ENCODE measurements around the gene DPYSL3.
"Not testable (repeated sequence)": the region's sequence is repeated elsewhere in the genome, so short reads cannot be mapped to it uniquely, and the experiment has no call there.

The DPYSL3 gene

GRCh38 chr5:147400126-147400809 is 109.6 kb downstream of the DPYSL3 start:
- DNase-seq, result no peak

- DNase-seq, result no peak
These were observed 111.0 kb downstream of the DPYSL3 start for GRCh38 chr5:147398860-147399259.

- DNase-seq, result no peak
These were observed 112.3 kb downstream of the DPYSL3 start for GRCh38 chr5:147397616-147398015.

- DNase-seq, result no peak
These were observed 113.6 kb downstream of the DPYSL3 start for GRCh38 chr5:147396070-147396823.

- DNase-seq, result no peak
These were observed 115.8 kb downstream of the DPYSL3 start for GRCh38 chr5:147393874-147394672.

- DNase-seq, result no peak
These were observed 118.1 kb downstream of the DPYSL3 start for GRCh38 chr5:147391781-147392180.

GRCh38 chr5:147390654-147391225 is 119.1 kb downstream of the DPYSL3 start:
- no peak for DNase-seq

GRCh38 chr5:147388184-147389108 is 121.4 kb downstream of the DPYSL3 start:
- DNase-seq, result no peak

GRCh38 chr5:147387109-147387508 is 122.8 kb downstream of the DPYSL3 start:
- no peak for DNase-seq

GRCh38 chr5:147384346-147385193 is 125.3 kb downstream of the DPYSL3 start:
- no peak for DNase-seq

- DNase-seq, result no peak
These were observed 127.1 kb downstream of the DPYSL3 start for GRCh38 chr5:147382776-147383175.

GRCh38 chr5:147381555-147381954 is 128.3 kb downstream of the DPYSL3 start:
- DNase-seq, result no peak

GRCh38 chr5:147377682-147378081 is 132.2 kb downstream of the DPYSL3 start:
- no peak for DNase-seq

GRCh38 chr5:147375151-147375550 is 134.7 kb downstream of the DPYSL3 start:
- DNase-seq, result no peak

GRCh38 chr5:147373328-147373727 is 136.5 kb downstream of the DPYSL3 start:
- DNase-seq, result no peak

GRCh38 chr5:147372191-147372590 is 137.7 kb downstream of the DPYSL3 start:
- no peak for DNase-seq

GRCh38 chr5:147371290-147371689 is 138.6 kb downstream of the DPYSL3 start:
- DNase-seq, result no peak

- no peak for DNase-seq
These were observed 140.0 kb downstream of the DPYSL3 start for GRCh38 chr5:147369742-147370374.

- DNase-seq, result not testable (repeated sequence)
These were observed 142.5 kb downstream of the DPYSL3 start for GRCh38 chr5:147367381-147367780.

- DNase-seq, result no peak
These were observed 148.3 kb downstream of the DPYSL3 start for GRCh38 chr5:147361441-147362175.
